Suprapubic skin (tissue), 4 donors: ENCODE results near the gene TMEM171.

Source experiments
- EP300 ChIP-seq: sonication (generic); formaldehyde crosslinking; IDR thresholded peaks from one replicate; pipeline ENCODE4 v1.6.1; 2017; ENCODE audit warnings: antibody characterized with exemption
- POLR2AphosphoS5 ChIP-seq, 3 donors: sonication (generic); formaldehyde crosslinking; IDR thresholded peaks; one replicate each; pipeline ENCODE4 v1.6.1; 2017; ENCODE audit warnings: antibody characterized with exemption in 3 of 3
- TF ChIP-seq, protein P1 (sequence below), 2 donors: fragments of 200-600 bp in 1 of 2; fragments of 450-650 bp in 1 of 2; sonication (generic) in 1 of 2; IDR thresholded peaks; one replicate each; pipeline ENCODE4 v1.5.1; 2016 to 2019; ENCODE audit warnings: antibody characterized with exemption in 2 of 2, mild to moderate bottlenecking in 1 of 2, moderate library complexity in 1 of 2

GRCh38 chr5:73122875-73123810, 2.8 kb downstream of the TMEM171 start:
- TF ChIP-seq, protein P1, sequence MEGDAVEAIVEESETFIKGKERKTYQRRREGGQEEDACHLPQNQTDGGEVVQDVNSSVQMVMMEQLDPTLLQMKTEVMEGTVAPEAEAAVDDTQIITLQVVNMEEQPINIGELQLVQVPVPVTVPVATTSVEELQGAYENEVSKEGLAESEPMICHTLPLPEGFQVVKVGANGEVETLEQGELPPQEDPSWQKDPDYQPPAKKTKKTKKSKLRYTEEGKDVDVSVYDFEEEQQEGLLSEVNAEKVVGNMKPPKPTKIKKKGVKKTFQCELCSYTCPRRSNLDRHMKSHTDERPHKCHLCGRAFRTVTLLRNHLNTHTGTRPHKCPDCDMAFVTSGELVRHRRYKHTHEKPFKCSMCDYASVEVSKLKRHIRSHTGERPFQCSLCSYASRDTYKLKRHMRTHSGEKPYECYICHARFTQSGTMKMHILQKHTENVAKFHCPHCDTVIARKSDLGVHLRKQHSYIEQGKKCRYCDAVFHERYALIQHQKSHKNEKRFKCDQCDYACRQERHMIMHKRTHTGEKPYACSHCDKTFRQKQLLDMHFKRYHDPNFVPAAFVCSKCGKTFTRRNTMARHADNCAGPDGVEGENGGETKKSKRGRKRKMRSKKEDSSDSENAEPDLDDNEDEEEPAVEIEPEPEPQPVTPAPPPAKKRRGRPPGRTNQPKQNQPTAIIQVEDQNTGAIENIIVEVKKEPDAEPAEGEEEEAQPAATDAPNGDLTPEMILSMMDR (IDR thresholded peaks at IDR 0.05): no peak
- TF ChIP-seq POLR2AphosphoS5 (IDR thresholded peaks at IDR 0.05): no peak
- no peak for TF ChIP-seq EP300
